HG03108 (cell line): Measurements from ENCODE around the gene NCKAP5.
"Not testable (repeated sequence)": the region's sequence is repeated elsewhere in the genome, so short reads cannot be mapped to it uniquely, and the experiment has no call there.

ENCODE experiments used
- ATAC-seq: cut with Tn5 transposase; IDR thresholded peaks from one replicate; pipeline ENCODE4 v1.9.1; 2021; ENCODE audit warnings: moderate library complexity; ENCODE audit not compliant: unreplicated experiment

NCKAP5 gene

DNA sequence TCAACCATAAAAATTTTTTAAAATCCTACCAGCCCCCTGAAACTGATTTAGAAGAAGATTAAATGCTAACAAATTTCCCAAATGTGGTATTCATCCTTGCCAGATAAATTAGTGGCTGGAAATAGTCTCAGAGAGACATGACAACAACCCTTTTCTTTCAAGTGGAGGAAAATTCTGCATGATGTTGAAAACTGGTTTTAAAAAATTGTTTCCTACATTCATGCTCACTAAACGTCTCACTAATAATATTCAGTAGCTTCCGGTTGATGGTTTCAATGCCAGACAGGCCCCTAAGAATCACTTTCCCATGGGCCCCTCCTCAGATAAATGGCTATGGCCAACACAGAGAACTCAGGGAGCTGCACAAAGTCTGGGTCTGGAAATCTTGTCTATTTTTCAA, 43.2 kb downstream of the NCKAP5 start:
- ATAC-seq: no peak

DNA sequence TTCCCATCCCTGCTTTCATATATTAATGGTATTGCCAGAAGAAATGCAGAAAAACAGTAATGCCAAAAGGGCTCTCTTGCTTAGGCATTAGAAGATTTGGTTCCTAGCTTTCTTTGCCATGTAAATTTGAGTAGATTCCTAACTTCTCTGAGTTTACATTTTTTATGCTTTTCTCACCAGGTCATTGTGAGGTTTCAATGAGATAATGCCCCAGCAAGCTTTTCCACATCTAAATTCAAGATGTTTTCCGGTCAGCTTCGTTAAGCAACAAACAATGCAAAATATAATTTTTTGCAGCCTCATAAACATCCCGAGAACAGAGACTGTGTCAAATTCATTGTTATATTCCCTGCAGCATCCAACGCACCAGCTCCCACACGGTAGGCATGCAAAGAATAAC, 44.9 kb downstream of the NCKAP5 start:
- no peak for ATAC-seq

DNA sequence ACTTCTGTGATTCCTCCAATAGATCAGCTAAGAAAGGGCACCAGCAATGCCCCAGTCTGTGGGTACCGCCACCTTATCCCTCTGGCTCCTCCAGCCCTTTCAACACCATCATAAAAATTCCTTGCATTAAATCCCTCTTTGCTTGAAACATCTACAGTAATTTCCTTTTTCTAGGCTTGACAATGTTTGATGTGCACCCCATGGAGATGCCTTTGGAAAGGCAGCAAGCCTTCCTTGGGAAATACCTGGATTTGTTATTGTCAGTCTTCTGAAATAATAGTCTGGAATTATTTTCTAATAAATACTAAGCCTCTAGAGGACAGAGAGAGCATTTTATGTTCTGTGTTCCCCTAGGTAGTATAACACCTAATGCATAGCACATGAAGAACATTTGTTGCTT, 46.1 kb downstream of the NCKAP5 start:
- no peak for ATAC-seq

- no peak for ATAC-seq
These were observed 47.0 kb downstream of the NCKAP5 start for GRCh38 chr2:133521146-133521745.

DNA sequence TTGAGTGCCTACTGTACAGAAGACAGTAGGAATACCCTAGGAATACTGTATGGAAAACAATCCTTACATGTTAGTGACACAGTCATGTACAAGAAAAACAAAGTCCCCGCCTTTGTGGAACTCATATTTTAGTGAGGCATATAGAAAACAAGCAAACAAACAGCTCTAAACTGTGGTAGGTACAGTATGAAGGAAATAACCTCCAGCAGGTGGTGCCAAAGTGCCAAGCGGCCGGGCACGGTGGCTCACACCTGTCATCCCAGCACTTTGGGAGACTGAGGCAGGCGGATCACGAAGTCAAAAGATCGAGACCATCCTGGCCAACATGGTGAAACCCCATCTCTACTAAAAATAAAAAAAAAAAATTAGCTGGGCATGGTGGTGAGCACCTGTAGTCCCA, 48.6 kb downstream of the NCKAP5 start:
- not testable (repeated sequence) for ATAC-seq

GRCh38 chr2:133518700-133519344, 49.4 kb downstream of the NCKAP5 start:
- no peak for ATAC-seq

GRCh38 chr2:133517876-133518275, 50.4 kb downstream of the NCKAP5 start:
- no peak for ATAC-seq

DNA sequence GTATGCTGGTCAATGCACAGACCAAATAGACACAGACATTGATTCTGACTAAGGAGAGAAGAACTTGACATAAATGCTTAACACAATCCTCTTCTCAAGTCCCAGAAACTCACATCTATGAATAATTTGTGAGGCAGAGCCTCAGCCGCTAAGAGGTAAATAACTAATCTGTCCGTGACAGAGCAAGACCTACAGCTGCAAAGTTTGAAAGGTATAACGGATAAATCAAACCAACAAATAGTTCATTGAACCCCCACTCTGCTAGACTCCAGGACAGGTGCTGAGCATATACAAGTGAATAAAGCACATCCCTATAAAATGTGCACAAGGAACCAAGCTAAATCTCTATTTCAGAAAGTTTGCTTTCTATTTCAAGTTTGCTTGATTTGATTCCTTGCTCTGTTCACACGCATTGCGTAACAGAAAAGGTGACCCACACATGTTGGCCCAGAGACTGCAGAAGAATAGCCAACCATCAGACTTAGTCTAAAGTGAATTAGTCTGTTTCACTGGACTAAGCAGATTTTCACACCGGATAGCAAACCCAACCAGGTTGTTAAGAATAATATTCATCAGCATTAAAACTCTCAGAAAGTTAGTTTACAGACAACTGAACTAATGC, 51.7 kb downstream of the NCKAP5 start:
- no peak for ATAC-seq

- no peak for ATAC-seq
These were observed 53.0 kb downstream of the NCKAP5 start for GRCh38 chr2:133515271-133515670.

GRCh38 chr2:133513893-133514292, 54.4 kb downstream of the NCKAP5 start:
- no peak for ATAC-seq

DNA sequence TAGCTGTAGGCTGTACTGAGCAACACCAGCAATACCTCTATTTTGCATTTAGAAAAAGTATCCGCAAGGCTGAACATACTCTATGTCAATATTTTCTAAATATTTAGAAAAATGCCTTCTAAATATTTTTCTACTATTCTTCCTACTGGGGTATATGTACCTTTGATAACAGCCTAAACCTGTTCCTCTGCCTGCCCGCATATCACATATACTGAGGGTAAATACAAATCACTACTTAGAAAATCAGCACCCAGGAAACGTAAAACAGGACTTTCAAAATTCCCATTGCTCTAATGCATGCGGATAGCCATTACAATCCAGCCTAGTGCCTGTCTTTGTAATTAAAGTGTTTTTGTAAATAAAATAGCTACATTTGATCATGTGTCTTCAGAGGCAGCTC, 56.1 kb downstream of the NCKAP5 start:
- no peak for ATAC-seq

DNA sequence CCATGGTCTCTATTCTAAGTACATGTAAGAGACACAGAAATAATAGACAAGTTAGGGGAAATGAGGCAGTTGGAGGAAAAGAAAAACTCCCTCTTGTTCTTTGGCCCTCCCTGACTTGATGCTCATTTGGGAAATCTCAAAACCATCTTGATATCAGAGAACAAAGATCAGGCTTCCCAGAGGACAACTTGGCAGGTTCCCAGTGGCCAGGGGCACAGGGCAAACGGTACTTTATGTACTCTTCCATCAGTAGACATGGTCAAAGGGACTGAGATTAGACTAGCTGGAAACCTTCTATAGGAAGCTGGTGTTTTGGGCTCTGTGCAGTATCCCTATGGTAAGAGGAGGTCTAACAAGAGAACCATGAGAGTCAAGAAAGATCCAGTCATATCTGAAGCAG, 56.6 kb downstream of the NCKAP5 start:
- ATAC-seq: no peak

- no peak for ATAC-seq
These were observed 58.5 kb downstream of the NCKAP5 start for GRCh38 chr2:133509777-133510176.

- no peak for ATAC-seq
These were observed 59.6 kb downstream of the NCKAP5 start for GRCh38 chr2:133508546-133509165.

GRCh38 chr2:133506996-133507395, 61.3 kb downstream of the NCKAP5 start:
- no peak for ATAC-seq

DNA sequence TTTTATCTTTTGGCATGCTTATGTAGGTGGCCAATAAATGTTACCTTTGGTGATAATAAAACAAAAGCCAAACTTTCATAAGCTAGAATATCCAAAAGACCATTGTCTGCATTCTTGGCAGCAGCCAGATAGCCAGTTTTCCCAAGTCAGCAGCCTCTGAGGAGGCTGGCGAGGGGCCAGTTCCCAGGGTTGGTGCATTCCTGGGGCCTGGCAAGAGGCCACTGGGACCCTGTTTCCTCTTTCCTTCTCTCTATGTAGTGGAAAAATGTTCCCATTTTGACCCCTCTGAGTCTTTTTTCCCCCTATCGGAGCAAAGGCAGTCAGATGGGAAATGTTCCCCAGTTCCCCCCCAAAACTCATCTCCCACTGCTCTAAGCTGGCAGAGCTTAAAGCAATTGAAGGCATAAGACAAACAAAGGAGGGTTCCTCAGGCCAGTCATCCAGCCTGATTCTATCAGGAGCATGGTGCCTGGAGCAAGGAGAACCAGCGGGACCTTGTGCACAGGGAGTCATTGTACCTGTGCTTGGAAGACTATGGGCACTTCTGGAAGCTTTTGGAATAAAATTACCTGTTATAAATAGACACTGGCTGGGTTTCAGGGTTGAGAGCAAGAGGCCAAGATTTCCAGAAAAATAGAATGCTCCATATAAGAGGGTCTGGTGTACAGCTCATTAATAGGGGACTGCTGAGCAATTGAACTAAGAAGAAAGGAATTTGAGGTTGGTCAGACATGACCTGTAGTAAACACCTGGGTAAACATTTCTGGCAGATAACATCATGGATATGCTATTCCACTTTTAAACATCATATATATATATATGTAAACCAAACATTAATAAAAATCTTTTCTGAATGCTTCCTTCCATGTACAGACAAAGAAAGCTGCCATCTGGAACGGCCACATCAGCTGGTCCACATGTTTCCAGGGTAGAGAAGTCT, 63.4 kb downstream of the NCKAP5 start:
- no peak for ATAC-seq

DNA sequence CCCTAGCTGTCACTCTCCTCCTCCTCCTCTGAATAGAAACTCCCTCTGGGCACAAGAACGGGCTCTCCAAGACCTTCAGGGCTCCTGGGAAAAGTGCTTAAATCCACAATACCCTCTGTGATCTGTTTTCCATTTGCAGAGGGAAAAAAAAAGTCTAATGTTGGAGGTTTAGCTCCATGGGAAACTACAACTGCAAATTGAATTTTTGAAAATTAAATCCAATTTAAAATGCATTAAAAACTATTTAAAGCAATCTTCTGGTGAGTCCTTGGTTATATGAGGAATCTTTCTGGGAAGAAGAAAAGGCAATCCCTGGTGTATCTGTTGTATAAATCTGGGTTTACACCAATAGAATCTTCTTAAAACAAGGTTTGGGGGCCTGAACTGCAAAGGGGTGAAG, 64.3 kb downstream of the NCKAP5 start:
- ATAC-seq: no peak

DNA sequence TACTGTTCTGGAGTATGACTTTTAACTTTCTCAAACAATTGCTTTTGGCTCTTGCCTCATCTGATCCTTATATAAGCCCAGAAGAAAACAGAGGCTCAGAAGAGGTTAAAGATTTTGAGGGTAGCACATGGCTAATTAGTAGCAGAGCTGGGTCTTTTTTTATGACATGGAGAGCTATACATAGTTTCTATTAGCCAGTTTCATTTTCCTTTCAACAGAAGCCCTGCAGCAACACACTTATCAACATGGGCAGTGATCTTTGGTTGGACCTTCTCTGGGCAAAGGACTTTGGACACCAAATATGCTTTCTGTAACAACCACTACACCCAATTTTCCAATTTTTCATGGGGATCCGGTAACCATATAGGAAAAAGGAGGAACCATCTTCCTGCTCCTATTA, 64.9 kb downstream of the NCKAP5 start:
- ATAC-seq: peak; percentile 68

GRCh38 chr2:133502678-133503077, 65.6 kb downstream of the NCKAP5 start:
- ATAC-seq: no peak

DNA sequence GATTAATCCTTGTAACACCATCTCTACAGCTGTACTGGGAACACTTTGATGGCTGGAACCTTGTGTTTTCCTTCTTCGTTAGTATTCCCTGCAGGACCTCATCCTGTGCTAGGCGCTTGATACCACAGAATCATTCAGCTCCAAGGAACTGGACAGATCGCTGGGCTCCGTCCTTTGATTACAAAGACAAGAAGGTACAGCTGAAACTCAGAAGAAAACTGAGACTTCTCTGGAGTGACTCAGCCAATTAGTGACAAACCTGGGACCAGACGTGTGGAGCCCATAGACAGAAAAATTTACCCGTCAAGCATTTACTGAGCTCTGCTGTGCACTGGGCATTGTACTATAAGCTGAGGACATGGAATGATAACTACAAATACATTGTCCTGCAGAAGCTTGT, 67.3 kb downstream of the NCKAP5 start:
- no peak for ATAC-seq
